K562 (cell line): ENCODE measurements around the gene RSPH1. TPM values are rescaled to one million over a fixed set of nuclear protein-coding genes. Genes with fewer than 3 reads are reported as not detected.

ENCODE experiments used
- ARHGAP35 ChIP-seq: fragments of 450-650 bp; IDR thresholded peaks from 2 replicates; pipeline ENCODE4 v1.6.1; 2018; ENCODE audit not compliant: partially characterized antibody
- COPS2 ChIP-seq: fragments of 450-650 bp; conservative IDR thresholded peaks from 2 replicates; pipeline ENCODE4 v1.6.1; 2016; ENCODE audit warnings: mild to moderate bottlenecking, moderate library complexity
- CREB3L1 ChIP-seq: fragments of 450-650 bp; IDR thresholded peaks from 2 replicates; pipeline ENCODE4 v1.6.1; 2014; ENCODE audit warnings: low read depth, mild to moderate bottlenecking, moderate library complexity, borderline replicate concordance
- ESRRA ChIP-seq: fragments of 450-650 bp; IDR thresholded peaks from 2 replicates; pipeline ENCODE4 v1.6.1; 2014; ENCODE audit warnings: low read depth, mild to moderate bottlenecking, moderate library complexity, borderline replicate concordance
- FOS ChIP-seq: IDR thresholded peaks from 3 replicates; pipeline ENCODE4 v1.6.1; 2011; ENCODE audit not compliant: insufficient read length; ENCODE audit errors: extremely low read depth
- L3MBTL2 ChIP-seq: fragments of 450-650 bp; IDR thresholded peaks from 2 replicates; pipeline ENCODE4 v1.6.1; 2016; ENCODE audit warnings: mild to moderate bottlenecking, moderate library complexity
- MAFK ChIP-seq: IDR thresholded peaks from 2 replicates; pipeline ENCODE4 v1.6.1; 2011; ENCODE audit warnings: low read length, improper control_type of control experiment
- MAZ ChIP-seq, 2 experiments: fragments of 450-650 bp in 1 of 2; sonication (generic) in 1 of 2; formaldehyde crosslinking; IDR thresholded peaks in 1 of 2; conservative IDR thresholded peaks in 1 of 2; 2 replicates each; pipeline versions ENCODE4 v1.4.0 to v1.5.0; 2020; ENCODE audit warnings: mild to moderate bottlenecking in 1 of 2, missing genetic modification reagents in 1 of 2
- PPARD ChIP-seq: fragments of 250-450 bp; sonication (Bioruptor Pico); IDR thresholded peaks from 2 replicates; pipeline ENCODE4 v1.8.0; 2022; ENCODE audit warnings: inconsistent platforms, mild to moderate bottlenecking, moderate library complexity
- RAD21 ChIP-seq, 2 experiments: fragments of 250-450 bp in 1 of 2; fragments of 450-650 bp in 1 of 2; sonication (Bioruptor Pico) in 1 of 2; formaldehyde crosslinking in 1 of 2; IDR thresholded peaks in 1 of 2; conservative IDR thresholded peaks in 1 of 2; 2 replicates each; pipeline versions ENCODE4 v1.4.0 to v1.8.0; 2020 to 2022; ENCODE audit warnings: mild to moderate bottlenecking in 2 of 2, moderate library complexity in 1 of 2
- RNF219 ChIP-seq: fragments of 250-450 bp; sonication (Bioruptor Pico); IDR thresholded peaks from 2 replicates; pipeline ENCODE4 v1.5.0; 2022; ENCODE audit warnings: mild to moderate bottlenecking
- SMAD1 ChIP-seq: fragments of 150-350 bp; IDR thresholded peaks from 2 replicates; pipeline ENCODE4 v1.6.1; 2014; ENCODE audit warnings: low read length, low read depth; ENCODE audit not compliant: partially characterized antibody
- TAF1 ChIP-seq: IDR thresholded peaks from 2 replicates; pipeline ENCODE4 v1.6.1; 2011; ENCODE audit warnings: mild to moderate bottlenecking, low read length, moderate library complexity; ENCODE audit not compliant: insufficient read depth, control insufficient read depth, severe bottlenecking; ENCODE audit errors: extremely low read depth
- TEAD1 ChIP-seq, 2 experiments: fragments of 450-650 bp in 1 of 2; sonication (generic) in 1 of 2; formaldehyde crosslinking; IDR thresholded peaks; 2 replicates each; pipeline versions ENCODE4 v1.4.0 to v1.8.0; 2020 to 2022; ENCODE audit warnings: mild to moderate bottlenecking in 2 of 2, missing genetic modification reagents in 1 of 2
- VEZF1 ChIP-seq: fragments of 200-800 bp; sonication (Bioruptor generic); IDR thresholded peaks from 2 replicates; pipeline ENCODE4 v1.6.1; 2017; ENCODE audit warnings: missing genetic modification characterization, missing compliant biosample characterization
- ZHX1 ChIP-seq: fragments of 150-350 bp; conservative IDR thresholded peaks from 2 replicates; pipeline ENCODE4 v1.6.1; 2014; ENCODE audit warnings: low read length
- ZNF316 ChIP-seq: fragments of 450-650 bp; IDR thresholded peaks from 2 replicates; pipeline ENCODE4 v1.6.1; 2016
- polyA plus RNA-seq, 8 experiments: library from polyadenylated mRNA; depleted of rRNA in 4 of 8; stranded (reverse) in 5 of 8; unstranded in 3 of 8; fragments of >200 nt; fragmentation: Nextera tagmentation in 2 of 8; fragmentation: Illumina TruSeq in 1 of 8; extraction: Ambion mirVana in 2 of 8; extraction: Trizol in 1 of 8; gene quantifications; 2 replicates each; pipeline versions ENCODE4 v1.2.1 to v1.2.3, GENCODE V29; 2011 to 2014; ENCODE audit warnings: inconsistent platforms in 1 of 8, missing spikeins in 1 of 8
- total RNA-seq, 7 experiments: library from RNA; depleted of rRNA in 6 of 7; stranded (reverse); fragments of >200 nt in 6 of 7; fragmentation: Illumina TruSeq in 2 of 7; extraction: Trizol in 2 of 7; gene quantifications; 2 replicates each; pipeline versions ENCODE4 v1.2.1 to v1.2.3, GENCODE V29; 2011 to 2021; ENCODE audit warnings: low replicate concordance in 1 of 7

The RSPH1 gene
- total and polyA plus RNA-seq, 9 of the 15 experiments (the other 6 are each of a cell fraction or from before 2014, with no cell fraction given): 0.17 TPM; not detected in 8

GRCh38 chr21:42539931-42540343 is 43.9 kb upstream of the RSPH1 start (continued):
- TF ChIP-seq RNF219 (CRISPR knock-in tag) (no peak), SMAD1 (peak; percentile 43), MAFK (peak; percentile 76), TAF1 (no peak), ESRRA (0 out of 2 replicates have a peak, but pooled peaks have one; percentile 42), VEZF1 (0 out of 2 replicates have a peak, but pooled peaks have one; percentile 16), RAD21 (CRISPR knock-in tag; conservative IDR thresholded peaks at IDR 0.05 in 1 of 2, IDR thresholded peaks at IDR 0.05 in 1 of 2) (peak; percentile 92 to 96), CREB3L1 (0 out of 2 replicates have a peak, but pooled peaks have one; percentile 18), ZHX1 (0 out of 2 replicates have a peak, but pooled peaks have one; percentile 61), FOS (no peak), TEAD1 (CRISPR knock-in tag; IDR thresholded peaks at IDR 0.05) (peak in 1 of 2 experiments; percentile 19; a peak in 1 of 4 replicates), L3MBTL2 (peak; percentile 46; the same call in 1 of the 2 replicates), PPARD (CRISPR knock-in tag) (no peak), ARHGAP35 (peak; percentile 17), COPS2 (no peak), MAZ (CRISPR knock-in tag; conservative IDR thresholded peaks at IDR 0.05 in 1 of 2, IDR thresholded peaks at IDR 0.05 in 1 of 2) (peak in 1 of 2 experiments; percentile 58; a peak in 1 of 4 replicates), ZNF316 (peak; percentile 97)
